Measurements from ENCODE around the gene TNXB. TPM values are rescaled to one million over a fixed set of nuclear protein-coding genes. Genes with fewer than 3 reads are reported as not detected.

Gene TNXB
- total RNA-seq, 2 donors from 2014 or later = 7.3 to 20.1 TPM

DNA sequence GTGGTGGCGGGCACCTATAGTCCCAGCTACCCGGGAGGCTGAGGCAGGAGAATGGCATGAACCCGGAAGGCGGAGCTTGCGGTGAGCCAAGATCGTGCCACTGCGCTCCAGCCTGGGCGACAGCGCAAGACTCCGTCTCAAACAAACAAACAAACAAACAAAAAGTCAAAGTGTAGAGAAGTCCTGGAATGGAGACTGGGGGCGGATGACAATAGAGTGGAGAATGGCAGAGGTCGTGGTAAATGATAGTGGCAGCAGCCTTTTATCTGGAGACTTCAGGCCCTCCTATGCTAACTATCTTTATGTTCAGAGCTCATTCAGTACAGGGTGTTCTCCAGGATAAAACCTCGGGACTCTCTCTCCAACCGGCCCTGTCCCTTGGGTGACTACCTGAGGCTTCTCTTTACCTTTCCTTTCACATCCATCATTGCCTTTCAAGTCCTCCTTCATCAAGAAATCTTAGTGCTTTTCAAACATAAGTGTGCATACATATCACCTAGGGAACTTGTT is 22.4 kb upstream of the TNXB start:
- no peak for DNase-seq
- Histone ChIP-seq H3K4me1 (peaks cover 21% of the 10 kb centered on the region), H3K27ac (no peak overlapping the region), H3K27me3 (no peaks in the 10 kb centered on the region), H3K9ac (ENCODE audit: low read depth in 2 of 2, low read length in 2 of 2) (no peak overlapping the region), H3K36me3 (no peaks in the 10 kb centered on the region), H3K4me3 (no peak overlapping the region), H3K9me3 (no peaks in the 10 kb centered on the region)
- TF ChIP-seq CTCF (IDR thresholded peaks at IDR 0.05) = no peak
- intact Hi-C loops (cut with DNase I) = no loop called here

- Histone ChIP-seq H3K4me3 (peak overlapping the region; percentile 33), H3K9me3 (no peaks in the 10 kb centered on the region), H3K27ac (peak overlapping the region; percentile 75), H3K36me3 (no peaks in the 10 kb centered on the region), H3K9ac (ENCODE audit: low read depth in 2 of 2, low read length in 2 of 2) (peak overlapping the region; percentile 13 to 90), H3K27me3 (no peaks in the 10 kb centered on the region), H3K4me1 (peaks cover 21% of the 10 kb centered on the region)
- intact Hi-C loops (cut with DNase I) = no loop called here
- no peak for TF ChIP-seq CTCF (IDR thresholded peaks at IDR 0.05)
- DNase-seq = no peak
Observed at GRCh38 chr6:32129297-32130088, 20.4 kb upstream of the TNXB start.

GRCh38 chr6:32128751-32129296 is 19.7 kb upstream of the TNXB start:
- TF ChIP-seq CTCF (IDR thresholded peaks at IDR 0.05) = no peak
- H3K27ac ChIP-seq = peak overlapping the region; percentile 75
- H3K4me1 ChIP-seq = peaks cover 21% of the 10 kb centered on the region
- peak overlapping the region; percentile 13 to 90 for H3K9ac ChIP-seq (ENCODE audit: low read depth in 2 of 2, low read length in 2 of 2)
- peak overlapping the region; percentile 33 for H3K4me3 ChIP-seq
- H3K36me3 ChIP-seq = no peaks in the 10 kb centered on the region
- intact Hi-C loops (cut with DNase I) = no loop called here
- no peaks in the 10 kb centered on the region for H3K27me3 ChIP-seq
- H3K9me3 ChIP-seq = no peaks in the 10 kb centered on the region
- no peak for DNase-seq

DNA sequence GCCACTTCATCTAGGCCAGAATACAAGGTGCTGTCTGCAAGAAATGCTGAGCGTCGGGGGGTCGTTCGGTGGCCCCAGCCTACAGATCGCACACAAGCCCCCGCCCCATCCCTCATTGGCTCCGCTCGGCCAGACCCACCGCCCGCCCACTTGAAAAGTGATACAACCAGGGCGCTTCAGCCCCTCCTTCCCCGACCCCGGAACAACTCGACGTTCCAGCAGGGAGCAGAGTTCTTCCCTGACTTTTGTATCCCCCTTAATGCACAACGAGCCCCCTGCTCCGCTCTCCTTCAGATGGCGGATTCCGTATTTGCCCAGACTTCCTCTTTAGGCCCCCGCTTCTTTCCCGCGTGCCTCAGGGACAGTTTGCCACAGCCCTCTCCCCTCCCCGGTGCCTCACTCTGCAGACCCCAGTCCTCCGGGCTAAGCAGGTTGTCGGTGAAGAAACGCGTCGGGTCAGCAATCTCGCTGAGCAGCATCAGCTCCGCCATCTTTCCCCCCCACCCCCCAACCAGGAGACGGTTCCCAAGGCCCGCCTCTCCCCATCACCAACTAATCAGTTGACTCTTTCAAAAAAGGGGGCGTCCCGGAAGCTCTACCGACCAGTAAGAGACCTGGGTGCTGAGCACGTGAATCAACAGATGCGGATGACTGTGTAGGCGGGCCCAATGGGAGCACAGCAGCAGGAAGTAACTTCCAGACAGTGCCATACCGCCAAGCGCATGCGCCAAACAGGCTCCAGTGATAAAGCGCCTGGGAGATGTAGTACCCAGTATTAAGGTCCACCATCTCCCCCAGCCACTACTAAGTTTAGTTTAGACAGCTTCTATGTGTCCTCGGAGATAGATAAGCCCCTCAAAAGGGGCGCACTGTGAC is 18.8 kb upstream of the TNXB start, which contains the start of gene ATF6B:
TSS of gene ATF6B (minus strand) at position 530 of the 876 bp plus-strand sequence. CDS start at position 491, 39 bp downstream.
- intact Hi-C loops (cut with DNase I) = no loop called here
- TF ChIP-seq CTCF (IDR thresholded peaks at IDR 0.05) = no peak
- Histone ChIP-seq H3K4me1 (peaks cover 21% of the 10 kb centered on the region), H3K27me3 (no peaks in the 10 kb centered on the region), H3K4me3 (peak within 1 kb of the TSS; percentile 81), H3K36me3 (no peaks in the 10 kb centered on the region), H3K9ac (ENCODE audit: low read depth in 2 of 2, low read length in 2 of 2) (peak within 1 kb of the TSS; percentile 78 to 100), H3K27ac (peak within 1 kb of the TSS; percentile 75), H3K9me3 (no peaks in the 10 kb centered on the region)
- DNase-seq = peak; percentile 98

DNA sequence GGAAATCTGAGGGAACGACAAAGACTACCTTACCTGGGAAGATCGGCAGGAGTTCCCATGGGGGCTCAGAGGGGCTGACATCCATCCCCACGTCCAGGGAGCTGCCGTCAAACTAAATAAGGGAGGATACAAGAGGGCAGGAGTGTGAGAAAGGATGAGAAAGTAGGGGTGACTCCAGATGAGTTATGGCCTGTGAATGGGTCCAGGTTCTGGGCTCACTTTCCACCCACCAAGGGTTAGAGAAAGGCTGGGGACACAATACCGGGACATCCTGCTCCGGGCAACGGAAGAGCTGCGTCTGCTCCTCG is 18.2 kb upstream of the TNXB start:
- TF ChIP-seq CTCF (IDR thresholded peaks at IDR 0.05) = no peak
- intact Hi-C loops (cut with DNase I) = no loop called here
- peak overlapping the region; percentile 81 for H3K4me3 ChIP-seq
- peak overlapping the region; percentile 78 to 100 for H3K9ac ChIP-seq (ENCODE audit: low read depth in 2 of 2, low read length in 2 of 2)
- H3K27ac ChIP-seq = peak overlapping the region; percentile 74
- no peaks in the 10 kb centered on the region for H3K36me3 ChIP-seq
- no peaks in the 10 kb centered on the region for H3K27me3 ChIP-seq
- peaks cover 21% of the 10 kb centered on the region for H3K4me1 ChIP-seq
- no peaks in the 10 kb centered on the region for H3K9me3 ChIP-seq
- DNase-seq = no peak

All from colonic mucosa (tissue), 4 donors.